ENCODE measurements around the gene B3GALT6. TPM values are rescaled to one million over a fixed set of nuclear protein-coding genes. Genes with fewer than 3 reads are reported as not detected.

The B3GALT6 gene
- total and polyA plus RNA-seq, 2 donors (not counting 1 experiment from before 2014, with no cell fraction given), result 17.9 to 19.3 TPM

DNA sequence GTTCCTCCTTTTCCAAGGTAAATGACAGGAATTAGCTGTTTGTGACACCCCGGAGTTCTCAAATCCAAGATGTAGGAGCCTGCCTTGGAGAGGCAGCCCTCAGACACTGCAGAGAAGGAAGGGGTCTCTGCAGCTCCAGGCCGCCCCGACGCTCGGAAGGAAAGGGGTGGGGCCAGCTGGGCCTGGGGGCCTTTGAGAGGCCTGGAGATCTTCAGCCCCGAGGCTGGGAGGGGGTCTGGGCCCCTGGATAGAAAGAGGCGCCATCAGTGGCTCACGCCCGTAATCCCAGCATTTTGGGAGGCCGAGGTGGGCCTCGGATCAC lies 24.5 kb upstream of the B3GALT6 start:
- H3K4me2 ChIP-seq (ENCODE audit: extremely low read depth, insufficient read depth, low read length), result no peak overlapping the region
- DNase-seq (ENCODE audit: low read depth in 2 of 2), result no peak

DNA sequence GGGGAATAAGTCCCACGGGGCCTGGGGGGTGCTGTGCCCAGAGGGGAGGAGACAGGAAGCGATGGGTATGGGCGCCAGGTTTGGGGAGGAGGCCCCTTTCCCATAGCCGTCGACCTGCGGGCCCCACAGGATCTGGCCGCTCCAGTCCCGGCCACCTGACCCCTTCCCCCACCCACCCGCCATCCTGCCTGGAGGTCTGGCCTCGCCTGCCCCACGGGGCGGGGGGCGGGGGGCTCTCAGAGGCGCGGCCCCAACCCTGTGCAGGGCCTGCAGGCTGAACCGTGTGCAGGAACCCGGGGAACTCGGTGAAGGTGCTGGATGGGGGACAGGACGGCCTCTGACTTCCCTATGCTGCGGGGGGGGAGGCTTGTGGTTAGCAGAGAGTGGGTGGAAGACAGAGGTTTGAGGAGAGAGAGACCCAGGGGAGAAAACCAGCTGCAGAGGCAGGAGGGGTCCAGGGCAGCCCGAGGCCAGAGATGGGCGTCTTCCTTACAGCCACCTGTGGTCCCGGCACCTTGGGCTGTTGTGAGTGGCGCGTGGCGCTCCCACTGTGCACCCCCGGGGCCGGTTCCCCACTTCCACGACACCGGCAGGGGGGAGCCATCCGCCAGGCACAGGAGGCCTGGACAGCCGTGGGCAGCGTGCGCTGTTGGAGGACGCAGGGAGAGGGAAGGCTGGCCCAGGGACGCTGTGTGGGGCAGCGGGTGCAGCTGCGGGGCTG lies 23.2 kb upstream of the B3GALT6 start:
- H3K4me2 ChIP-seq (ENCODE audit: extremely low read depth, insufficient read depth, low read length), result peak overlapping the region; percentile 69
- H3K4me3 ChIP-seq (replicated peaks in 1 of 4; ENCODE audit: control extremely low read depth in 1 of 4, insufficient read depth in 1 of 4, low read depth in 3 of 4, low read length in 4 of 4), result no peak overlapping the region
- H3K79me2 ChIP-seq (ENCODE audit: control insufficient read depth, insufficient read depth, low read length), result no peaks in the 10 kb centered on the region
- no peak overlapping the region for H3K9ac ChIP-seq (ENCODE audit: insufficient read depth, low read length)
- TF ChIP-seq, protein P1, sequence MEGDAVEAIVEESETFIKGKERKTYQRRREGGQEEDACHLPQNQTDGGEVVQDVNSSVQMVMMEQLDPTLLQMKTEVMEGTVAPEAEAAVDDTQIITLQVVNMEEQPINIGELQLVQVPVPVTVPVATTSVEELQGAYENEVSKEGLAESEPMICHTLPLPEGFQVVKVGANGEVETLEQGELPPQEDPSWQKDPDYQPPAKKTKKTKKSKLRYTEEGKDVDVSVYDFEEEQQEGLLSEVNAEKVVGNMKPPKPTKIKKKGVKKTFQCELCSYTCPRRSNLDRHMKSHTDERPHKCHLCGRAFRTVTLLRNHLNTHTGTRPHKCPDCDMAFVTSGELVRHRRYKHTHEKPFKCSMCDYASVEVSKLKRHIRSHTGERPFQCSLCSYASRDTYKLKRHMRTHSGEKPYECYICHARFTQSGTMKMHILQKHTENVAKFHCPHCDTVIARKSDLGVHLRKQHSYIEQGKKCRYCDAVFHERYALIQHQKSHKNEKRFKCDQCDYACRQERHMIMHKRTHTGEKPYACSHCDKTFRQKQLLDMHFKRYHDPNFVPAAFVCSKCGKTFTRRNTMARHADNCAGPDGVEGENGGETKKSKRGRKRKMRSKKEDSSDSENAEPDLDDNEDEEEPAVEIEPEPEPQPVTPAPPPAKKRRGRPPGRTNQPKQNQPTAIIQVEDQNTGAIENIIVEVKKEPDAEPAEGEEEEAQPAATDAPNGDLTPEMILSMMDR (conservative IDR thresholded peaks at IDR 0.05 in 1 of 2, IDR thresholded peaks at IDR 0.05 in 1 of 2; ENCODE audit: low read depth in 1 of 2, low read length in 2 of 2), result no peak
- no peak for TF ChIP-seq EZH2 (IDR thresholded peaks at IDR 0.05; ENCODE audit: low read length, missing control alignments)
- H2AFZ ChIP-seq (ENCODE audit: low read length), result no peak overlapping the region
- no peak overlapping the region for H3K27ac ChIP-seq (ENCODE audit: insufficient read depth, low read length)
- H3K27me3 ChIP-seq (ENCODE audit: control insufficient read depth, insufficient read depth, low read length), result no peaks in the 10 kb centered on the region
- H3K36me3 ChIP-seq (ENCODE audit: control insufficient read depth, insufficient read depth, low read length), result no peaks in the 10 kb centered on the region
- no peaks in the 10 kb centered on the region for H3K9me3 ChIP-seq (ENCODE audit: control insufficient read depth, insufficient read depth, low read depth, low read length)
- DNase-seq (ENCODE audit: low read depth in 2 of 2), result peak in 1 of 2 donors; percentile 51
- peaks cover 6% of the 10 kb centered on the region for H3K4me1 ChIP-seq (ENCODE audit: control insufficient read depth, extremely low read depth, insufficient read depth, low read length)
- H4K20me1 ChIP-seq (ENCODE audit: control insufficient read depth, extremely low read depth, insufficient read depth, low read length), result no peaks in the 10 kb centered on the region

More for the DNA sequence above, 24.5 kb upstream of the B3GALT6 start:
- no peak overlapping the region for H3K9ac ChIP-seq (ENCODE audit: insufficient read depth, low read length)
- no peaks in the 10 kb centered on the region for H3K36me3 ChIP-seq (ENCODE audit: control insufficient read depth, insufficient read depth, low read length)
- H2AFZ ChIP-seq (ENCODE audit: low read length), result no peak overlapping the region
- H4K20me1 ChIP-seq (ENCODE audit: control insufficient read depth, extremely low read depth, insufficient read depth, low read length), result no peaks in the 10 kb centered on the region
- TF ChIP-seq, protein P1 (conservative IDR thresholded peaks at IDR 0.05 in 1 of 2, IDR thresholded peaks at IDR 0.05 in 1 of 2; ENCODE audit: low read depth in 1 of 2, low read length in 2 of 2), result no peak
- no peak for TF ChIP-seq EZH2 (IDR thresholded peaks at IDR 0.05; ENCODE audit: low read length, missing control alignments)
- peaks cover 6% of the 10 kb centered on the region for H3K4me1 ChIP-seq (ENCODE audit: control insufficient read depth, extremely low read depth, insufficient read depth, low read length)
- H3K79me2 ChIP-seq (ENCODE audit: control insufficient read depth, insufficient read depth, low read length), result no peaks in the 10 kb centered on the region
- no peaks in the 10 kb centered on the region for H3K27me3 ChIP-seq (ENCODE audit: control insufficient read depth, insufficient read depth, low read length)
- H3K9me3 ChIP-seq (ENCODE audit: control insufficient read depth, insufficient read depth, low read depth, low read length), result no peaks in the 10 kb centered on the region
- no peak overlapping the region for H3K27ac ChIP-seq (ENCODE audit: insufficient read depth, low read length)
- no peak overlapping the region for H3K4me3 ChIP-seq (replicated peaks in 1 of 4; ENCODE audit: control extremely low read depth in 1 of 4, insufficient read depth in 1 of 4, low read depth in 3 of 4, low read length in 4 of 4)

DNA sequence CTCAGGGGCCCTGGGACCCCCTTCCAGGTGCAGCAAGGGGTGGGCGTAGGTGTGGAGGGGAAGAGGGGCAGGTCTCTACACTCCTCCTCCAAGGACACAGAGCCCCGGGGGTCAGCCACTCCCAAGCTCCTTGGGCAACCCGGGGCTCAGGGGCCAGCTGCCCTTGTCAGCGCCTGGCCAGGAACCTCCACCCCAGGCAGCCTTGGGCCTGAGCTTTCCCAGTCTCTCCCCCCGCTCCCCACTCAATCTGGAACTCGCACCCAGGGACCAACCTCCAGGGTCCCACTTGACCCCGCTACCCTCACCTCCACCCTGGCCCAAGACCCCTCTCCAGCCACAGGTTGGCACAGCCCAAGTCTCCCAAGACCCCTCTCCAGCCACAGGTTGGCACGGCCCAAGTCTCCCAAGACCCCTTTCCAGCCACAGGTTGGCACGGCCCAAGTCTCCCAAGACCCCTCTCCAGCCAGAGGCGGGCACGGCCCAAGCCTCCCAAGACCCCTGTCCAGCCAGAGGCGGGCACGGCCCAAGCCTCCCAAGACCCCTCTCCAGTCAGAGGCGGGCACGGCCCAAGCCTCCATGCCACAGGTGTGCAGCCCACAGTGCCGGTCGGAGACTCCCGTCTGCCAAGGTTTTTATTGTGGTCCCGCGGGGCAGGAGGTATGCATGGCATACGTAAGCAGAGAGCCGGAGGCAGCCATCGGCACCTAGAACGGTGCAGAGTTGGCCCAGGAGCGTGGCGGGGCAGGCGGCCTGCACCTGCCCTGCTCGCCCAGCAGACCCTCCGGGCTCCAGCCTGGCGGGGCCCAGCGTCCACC lies 21.1 kb upstream of the B3GALT6 start:
- peaks cover 6% of the 10 kb centered on the region for H3K4me1 ChIP-seq (ENCODE audit: control insufficient read depth, extremely low read depth, insufficient read depth, low read length)
- H3K79me2 ChIP-seq (ENCODE audit: control insufficient read depth, insufficient read depth, low read length), result no peaks in the 10 kb centered on the region
- no peaks in the 10 kb centered on the region for H3K27me3 ChIP-seq (ENCODE audit: control insufficient read depth, insufficient read depth, low read length)
- H3K4me3 ChIP-seq (replicated peaks in 1 of 4; ENCODE audit: control extremely low read depth in 1 of 4, insufficient read depth in 1 of 4, low read depth in 3 of 4, low read length in 4 of 4), result no peak overlapping the region
- no peak overlapping the region for H3K9ac ChIP-seq (ENCODE audit: insufficient read depth, low read length)
- H3K36me3 ChIP-seq (ENCODE audit: control insufficient read depth, insufficient read depth, low read length), result no peaks in the 10 kb centered on the region
- no peak for TF ChIP-seq EZH2 (IDR thresholded peaks at IDR 0.05; ENCODE audit: low read length, missing control alignments)
- TF ChIP-seq, protein P1 (conservative IDR thresholded peaks at IDR 0.05 in 1 of 2, IDR thresholded peaks at IDR 0.05 in 1 of 2; ENCODE audit: low read depth in 1 of 2, low read length in 2 of 2), result no peak
- H4K20me1 ChIP-seq (ENCODE audit: control insufficient read depth, extremely low read depth, insufficient read depth, low read length), result no peaks in the 10 kb centered on the region
- H2AFZ ChIP-seq (ENCODE audit: low read length), result no peak overlapping the region
- no peak for DNase-seq (ENCODE audit: low read depth in 2 of 2)
- H3K27ac ChIP-seq (ENCODE audit: insufficient read depth, low read length), result no peak overlapping the region
- H3K9me3 ChIP-seq (ENCODE audit: control insufficient read depth, insufficient read depth, low read depth, low read length), result no peaks in the 10 kb centered on the region
- no peak overlapping the region for H3K4me2 ChIP-seq (ENCODE audit: extremely low read depth, insufficient read depth, low read length)

Measured in fibroblast of lung (primary cell).